DMS153 (cell line): ENCODE measurements around the gene THRB.

Experiments
- DNase-seq: peaks from one replicate; lab custom pipeline; 2025; lab: John Stamatoyannopoulos, UW

Gene THRB

DNA sequence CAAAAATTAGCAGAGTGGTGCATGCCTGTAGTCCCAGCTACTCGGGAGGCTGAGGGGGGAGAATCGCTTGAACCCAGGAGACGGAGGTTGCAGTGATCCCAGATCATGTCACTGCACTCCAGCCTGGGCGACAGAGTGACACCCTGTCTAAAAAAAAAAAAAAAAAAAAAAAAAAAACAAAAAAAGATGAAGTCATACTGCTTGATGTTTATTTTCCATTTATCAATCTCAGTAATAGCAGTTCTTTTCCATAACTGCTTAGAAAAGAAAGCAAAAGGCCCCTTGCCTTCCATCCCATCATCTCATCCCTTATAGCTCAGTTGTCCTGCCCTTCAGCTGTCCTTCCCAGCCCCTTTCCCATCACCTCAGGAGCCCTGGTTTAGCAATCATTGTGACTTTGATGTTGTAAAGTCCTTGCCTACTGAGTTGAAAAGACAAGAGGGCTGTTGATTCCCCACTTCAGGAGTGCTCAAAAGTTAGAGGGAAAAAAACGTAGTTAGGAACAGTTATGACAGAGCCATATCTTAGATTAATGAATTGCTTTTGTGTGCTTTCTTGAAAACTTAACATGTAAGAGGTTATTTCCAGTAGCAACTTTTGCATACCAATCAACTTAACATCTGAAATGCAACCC, 18.0 kb upstream of the THRB start:
- no peak for DNase-seq

DNA sequence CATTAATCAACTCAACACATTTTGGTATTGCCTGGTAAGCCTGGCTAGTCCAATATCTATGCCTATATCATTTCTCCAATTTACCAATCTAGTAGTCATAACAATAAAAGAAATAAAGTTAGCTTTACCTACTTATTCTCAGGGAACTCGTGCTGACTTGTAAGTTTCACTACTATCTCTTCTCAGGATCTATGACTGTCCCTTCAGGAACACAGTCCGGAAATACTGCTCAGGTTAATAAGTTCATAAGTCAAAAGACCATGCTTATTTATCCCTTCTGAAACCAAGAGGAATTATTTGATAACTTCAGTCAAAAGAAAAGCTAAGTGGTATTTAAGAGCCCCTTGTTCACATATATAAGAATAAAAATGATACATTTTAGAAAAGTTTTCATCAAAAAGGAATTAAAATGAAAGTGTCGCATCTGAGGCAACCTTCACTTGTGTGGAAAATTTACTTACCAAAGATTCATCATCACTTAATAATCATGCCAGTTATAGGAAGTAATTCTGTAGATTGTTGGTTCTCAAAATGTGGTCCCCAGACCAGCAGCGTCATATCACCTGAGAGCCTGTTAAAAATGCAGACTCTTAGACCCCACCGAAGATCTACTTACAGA, 15.5 kb upstream of the THRB start:
- DNase-seq = no peak

DNA sequence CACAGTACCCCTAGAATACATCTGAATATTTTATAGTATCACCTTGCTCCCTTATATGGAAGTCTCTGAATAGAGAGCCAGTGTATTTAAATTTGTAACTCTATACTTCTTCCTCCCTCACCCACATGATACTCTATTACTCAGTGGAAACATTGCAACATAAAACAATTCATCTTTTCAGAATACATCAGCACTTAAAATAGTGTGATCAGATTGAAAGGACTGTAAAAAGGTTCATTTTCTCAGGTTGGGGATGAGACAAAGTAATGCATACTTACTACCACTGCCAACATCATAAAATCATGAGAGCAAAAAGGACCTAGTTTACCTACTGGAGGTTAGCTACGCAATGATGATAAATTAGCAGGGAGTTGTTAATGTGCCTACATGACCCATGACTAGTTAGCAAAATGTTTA, 13.8 kb upstream of the THRB start:
- DNase-seq = peak; percentile 12

DNA sequence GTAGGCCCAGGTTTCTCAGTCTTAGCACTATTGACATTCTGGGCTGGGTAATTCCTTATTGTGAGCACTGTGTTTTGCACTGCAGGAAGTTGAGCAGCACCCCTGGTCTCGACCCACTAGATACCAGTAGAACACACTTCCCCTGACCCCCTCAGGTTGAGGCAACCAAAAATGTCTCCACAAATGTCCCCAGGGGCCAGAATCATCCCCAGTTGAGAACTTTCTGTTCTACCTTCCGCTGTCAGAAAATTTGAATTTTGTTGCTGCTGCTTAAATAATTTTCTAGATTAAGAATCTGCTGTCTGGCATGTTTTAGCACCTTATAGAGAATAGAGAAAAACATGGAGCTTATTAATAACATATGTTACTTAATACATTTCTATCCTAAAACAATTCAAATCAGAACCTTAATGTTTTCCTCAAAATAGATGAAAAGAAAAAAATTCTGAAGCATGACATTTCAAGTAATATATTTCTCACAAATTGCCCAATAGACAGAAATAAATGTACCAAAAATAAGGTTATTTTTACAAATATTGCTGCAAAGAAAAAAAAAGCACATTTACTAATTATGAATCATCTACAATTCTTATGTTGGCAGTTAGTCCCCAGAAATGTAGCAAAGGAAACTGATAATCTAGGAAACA, 13.2 kb upstream of the THRB start:
- no peak for DNase-seq

DNA sequence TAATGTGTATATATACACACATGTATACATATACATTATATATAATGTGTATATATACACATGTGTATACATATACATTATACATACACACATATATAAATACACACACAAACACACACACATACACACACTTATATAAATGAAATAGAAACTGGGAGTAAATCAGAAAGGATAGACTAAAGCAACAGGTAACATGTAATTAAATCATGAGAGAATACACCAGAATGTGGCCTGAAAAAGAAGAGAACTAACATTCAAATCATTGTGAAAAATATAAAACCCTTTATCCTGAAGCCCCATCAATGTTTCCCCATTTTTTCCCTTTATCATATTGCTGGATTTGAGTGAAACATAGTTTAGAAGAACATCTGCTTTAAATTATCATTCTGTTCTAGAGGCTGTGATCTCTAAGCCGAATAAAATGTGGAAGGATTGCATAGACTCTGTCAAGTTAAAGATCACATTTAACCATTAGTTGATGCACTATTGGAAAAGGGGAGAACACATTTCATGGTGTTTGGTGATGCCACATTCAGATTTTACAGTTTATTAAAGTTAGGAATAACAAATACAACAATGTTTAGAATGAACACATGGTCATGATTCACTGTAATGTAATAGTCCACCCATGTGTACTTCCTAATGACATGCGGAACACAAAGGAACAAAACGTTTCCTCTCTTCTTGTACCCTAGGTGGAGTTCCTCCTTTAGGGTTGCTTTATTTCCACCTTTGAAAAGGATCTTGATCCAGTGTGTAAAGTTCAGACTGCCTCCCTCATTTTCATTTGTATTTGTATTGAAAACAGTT, 12.5 kb upstream of the THRB start:
- DNase-seq = no peak

DNA sequence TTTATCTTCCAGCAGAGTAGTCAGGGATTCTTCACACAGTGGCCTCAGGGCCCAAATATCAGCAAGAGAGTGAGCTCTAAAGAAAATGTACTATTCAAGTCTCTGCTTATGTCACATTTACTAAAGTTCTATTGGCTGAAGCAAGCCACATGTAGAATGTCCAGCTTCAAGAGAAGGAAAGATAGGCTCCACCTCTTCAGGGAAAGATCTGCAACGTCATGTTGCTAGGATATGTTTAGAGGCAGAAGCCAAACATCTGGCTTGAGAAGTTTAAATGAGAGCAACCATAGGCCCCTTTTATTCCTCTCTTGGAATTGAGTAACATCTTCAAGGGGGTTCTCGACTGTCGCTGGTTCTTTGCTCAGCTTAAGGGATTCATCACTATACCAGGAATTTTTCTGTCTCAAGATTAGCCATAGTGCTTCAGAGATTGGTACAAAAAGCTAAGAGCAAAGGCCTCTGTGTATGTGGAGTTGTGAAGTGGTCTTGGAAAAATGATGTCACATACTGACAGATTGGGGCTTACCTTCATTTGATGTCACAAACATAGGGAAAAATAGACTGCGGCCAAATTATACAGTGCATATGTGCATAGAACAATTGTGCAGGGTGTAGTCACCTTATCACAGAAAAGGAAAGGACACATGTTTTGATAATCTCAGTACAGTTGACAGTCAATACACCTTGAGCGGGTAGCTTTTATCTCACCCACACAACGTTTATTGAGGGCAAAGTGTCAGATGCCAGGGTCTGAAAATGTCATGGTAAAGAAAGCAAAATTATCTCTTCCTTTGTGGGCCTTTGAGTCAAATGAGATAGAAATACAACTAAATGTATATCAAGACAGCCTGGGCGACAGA, 11.3 kb upstream of the THRB start:
- DNase-seq = no peak

DNA sequence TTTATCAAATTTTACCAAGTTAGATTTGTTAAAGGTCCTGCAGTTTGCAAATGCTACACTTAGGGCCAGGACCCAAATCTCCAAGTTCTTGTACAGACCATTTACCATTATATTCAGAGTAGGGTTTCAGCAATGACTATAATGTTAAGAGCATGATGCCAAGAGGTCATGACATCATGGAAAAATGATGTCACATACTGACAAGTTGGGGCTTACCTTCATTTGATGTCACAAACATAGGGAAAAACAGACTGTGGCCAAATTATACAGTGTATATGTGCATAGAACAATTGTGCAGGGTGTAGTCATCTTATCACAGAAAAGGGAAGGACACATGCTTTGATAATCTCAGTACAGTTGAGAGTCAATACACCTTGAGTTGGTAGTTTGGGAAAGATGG, 10.1 kb upstream of the THRB start:
- DNase-seq = no peak

DNA sequence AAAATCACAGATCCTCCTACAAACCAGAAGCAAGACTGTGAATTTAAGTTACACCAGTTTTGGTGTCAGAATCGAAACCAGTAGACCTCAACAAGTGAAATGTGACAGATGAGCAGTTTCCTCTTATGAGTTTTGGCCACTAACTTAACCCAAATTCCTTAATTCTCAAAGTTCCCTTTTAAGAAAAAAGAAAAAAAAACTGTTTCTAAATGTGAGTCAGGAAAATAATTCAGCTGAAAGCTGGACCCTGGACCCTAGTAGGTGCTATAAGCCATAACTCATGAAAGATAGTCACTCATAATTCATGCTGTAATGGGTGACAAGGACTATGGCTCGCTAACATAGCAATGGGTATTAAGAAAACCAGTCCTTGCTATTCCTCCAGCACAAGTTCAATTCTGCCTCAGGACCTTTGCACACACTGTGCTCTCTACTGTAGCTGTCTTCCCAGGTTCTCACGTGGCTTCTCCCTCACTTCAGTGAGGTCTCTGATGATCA, 9.0 kb upstream of the THRB start:
- no peak for DNase-seq

DNA sequence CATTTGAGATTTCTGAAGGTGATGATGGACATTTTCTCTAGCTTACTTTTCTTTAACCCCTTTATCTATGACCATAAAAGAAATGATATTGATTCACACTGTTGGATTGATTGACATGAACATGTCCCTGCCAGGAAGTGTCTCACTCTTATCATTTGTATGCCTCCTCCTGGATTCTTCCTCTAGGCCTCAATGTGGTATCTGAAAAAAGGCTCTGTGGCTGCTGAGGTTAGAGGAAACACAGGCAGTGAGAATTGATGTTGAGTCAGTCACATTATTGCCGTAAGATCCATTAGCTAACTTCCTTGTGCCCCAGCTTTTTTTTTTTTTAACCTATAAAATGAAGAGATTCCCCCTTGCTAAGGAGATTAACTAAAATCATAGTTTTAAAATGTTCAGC, 8.0 kb upstream of the THRB start:
- DNase-seq = no peak

DNA sequence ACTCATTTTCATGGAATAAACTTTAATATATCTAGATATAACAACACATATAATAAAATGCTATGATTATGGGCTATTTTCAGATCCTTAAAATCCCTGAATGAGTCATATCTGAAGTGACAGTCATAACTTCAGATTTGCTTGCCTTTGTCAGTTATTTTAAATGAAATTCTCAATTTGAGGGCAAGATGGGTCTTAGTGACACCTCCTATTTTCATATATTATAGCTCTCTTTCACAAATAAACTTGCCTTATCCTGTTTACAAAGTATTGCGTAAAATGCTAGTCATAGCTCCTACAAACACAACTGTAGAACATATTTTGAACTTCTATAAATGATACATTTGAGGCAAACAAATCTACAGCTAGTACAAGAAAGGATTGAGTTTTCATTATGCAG, 6.2 kb upstream of the THRB start:
- DNase-seq = no peak

DNA sequence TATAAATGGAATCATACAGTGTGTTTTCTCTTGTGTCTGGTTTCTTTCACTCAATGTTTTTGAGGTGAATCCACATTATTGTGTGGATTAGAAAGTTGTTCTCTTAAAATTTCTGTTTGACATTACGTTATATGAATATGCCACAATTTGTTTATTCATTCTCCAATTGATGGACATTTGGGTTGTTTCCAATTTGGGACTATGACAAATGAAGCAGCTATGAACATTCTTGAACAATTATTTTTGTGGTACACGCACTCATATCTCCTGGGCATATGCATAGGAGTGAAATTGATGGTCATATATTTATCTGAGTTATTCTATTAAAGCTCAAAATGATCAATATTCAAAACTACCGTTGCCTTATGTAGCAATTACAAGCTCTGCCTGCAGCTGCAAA, 5.3 kb upstream of the THRB start:
- no peak for DNase-seq

DNA sequence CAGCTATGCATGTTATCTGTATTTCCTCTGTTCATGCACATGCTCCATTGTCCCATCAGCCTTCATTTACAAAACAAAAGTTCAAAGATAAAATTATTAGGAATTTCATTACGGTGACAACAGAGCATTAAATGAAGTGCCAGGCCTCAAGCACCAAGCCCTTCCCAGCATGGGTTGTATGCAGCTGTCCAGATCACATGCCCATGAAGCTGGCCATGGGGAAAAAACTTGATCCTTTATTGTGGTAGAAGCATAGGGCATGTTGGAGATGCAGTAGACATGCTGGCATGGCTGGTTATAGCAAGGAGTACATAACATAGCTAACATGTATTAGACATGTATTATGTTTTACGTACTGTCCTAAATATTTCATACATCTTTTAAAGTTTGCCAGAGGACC, 4.1 kb upstream of the THRB start:
- no peak for DNase-seq

DNA sequence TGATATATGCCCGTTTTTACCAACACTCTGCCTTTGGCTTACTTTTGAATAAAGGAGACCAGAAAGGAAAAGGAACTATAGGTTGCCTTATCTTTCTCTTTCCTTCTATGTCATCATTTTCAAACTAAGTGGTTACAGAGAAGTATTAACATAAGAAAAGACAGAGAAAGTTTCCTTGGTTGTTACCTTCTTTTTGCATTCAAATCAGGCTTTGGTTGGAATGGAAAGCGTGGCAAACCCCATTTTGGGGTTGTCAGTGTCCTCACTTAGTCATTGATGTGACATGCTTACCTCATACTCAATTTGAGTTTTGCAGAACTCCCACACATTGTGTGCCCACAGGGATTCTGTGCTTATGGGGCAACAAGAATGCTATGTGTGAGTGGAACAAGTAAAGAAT, 3.7 kb upstream of the THRB start:
- DNase-seq = no peak

DNA sequence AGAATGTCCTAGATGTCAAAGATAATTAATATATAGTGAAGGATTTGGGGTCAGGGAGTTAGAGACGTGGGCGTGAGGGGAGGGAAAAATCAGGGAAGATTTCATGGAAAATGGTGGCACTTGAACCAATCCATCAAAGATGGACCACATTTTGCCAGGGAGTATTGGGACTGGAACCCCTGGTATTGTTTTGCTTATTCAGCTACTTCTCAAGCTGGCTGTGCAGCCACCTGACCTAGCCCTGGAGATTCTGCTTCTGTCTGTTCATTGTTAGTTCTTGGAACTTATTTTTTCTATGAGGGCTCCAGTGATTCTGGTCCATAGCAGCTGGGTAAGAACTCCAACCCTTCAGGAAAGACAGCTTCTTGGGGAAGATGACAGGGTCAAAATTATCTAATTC, 3.3 kb upstream of the THRB start:
- DNase-seq = no peak

DNA sequence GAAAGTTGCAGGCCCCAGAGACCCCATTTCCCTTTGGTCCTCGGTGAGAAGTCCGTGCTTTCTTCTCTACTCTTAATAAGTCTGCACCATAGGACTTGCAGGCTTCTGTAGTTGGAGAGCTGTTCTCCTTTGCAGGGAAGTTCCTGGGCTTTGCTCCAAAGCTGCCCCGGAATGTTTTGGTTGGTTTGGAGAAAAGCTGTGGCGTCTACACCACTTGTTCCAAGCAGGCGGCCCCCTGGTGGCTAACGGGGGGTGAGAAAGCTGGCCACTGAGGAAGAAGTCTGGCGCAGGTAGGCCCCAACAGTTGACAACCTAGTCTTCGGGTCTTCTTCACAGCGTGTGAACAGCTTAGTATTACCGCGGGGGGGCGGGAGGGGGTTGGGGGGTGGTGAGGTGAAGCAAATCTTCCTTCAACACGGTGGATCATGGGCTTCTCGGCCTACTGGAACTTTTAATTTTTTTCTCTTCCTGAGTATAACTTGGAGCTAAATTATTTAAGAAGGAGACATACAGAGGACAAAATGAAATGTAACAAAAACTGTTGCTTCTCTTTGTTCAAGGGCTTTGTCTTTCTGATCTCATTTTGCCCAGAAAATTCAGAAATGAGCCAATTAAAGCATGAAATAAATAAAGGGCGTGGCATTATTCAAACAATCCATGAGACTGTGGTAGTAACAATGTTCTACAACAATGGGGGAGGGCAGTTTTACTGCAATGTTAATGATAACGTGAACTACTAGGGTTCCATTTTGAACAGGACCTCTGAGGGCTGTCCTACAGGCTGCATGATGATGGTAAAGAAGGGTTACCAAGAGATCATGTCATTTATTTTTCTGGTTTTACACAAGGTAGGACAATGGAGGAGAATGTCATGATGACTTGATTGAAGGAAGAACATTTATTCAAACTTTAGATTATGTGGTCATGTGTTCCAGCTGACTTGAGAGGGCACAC, 2.2 kb upstream of the THRB start:
- no peak for DNase-seq

DNA sequence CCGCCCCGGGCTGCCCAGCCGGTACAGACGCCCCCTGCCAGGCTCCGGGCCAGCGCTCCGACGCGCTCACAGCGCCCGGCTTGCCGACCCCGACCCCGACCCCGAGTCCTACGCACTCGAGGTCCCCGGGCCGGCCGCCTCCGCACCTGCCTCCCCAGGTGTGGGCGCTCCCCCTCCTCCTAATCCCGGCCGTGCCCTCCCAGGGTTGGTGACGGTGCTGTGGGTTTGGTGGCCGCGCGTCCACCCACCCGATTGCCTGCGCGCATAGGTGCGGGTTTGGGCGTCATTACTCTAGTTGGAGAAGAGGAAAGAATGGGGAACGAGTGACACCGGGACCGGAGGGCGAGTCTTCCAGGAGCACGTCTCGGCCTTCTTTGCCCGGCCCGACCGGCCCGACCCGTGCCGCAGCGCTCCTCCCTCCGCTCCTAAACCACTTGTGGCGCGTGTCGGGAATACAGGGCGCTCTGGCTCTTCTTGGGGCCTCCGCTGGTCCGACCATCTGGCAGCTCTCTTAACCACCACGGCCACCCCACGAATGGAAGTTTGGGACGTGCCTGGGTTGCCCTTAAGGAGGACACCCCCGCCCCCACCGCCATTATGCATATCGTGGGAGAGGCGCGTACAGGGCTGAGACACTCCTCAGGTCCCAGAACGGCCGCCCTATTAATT, 810 bp upstream of the THRB start:
- DNase-seq = no peak

DNA sequence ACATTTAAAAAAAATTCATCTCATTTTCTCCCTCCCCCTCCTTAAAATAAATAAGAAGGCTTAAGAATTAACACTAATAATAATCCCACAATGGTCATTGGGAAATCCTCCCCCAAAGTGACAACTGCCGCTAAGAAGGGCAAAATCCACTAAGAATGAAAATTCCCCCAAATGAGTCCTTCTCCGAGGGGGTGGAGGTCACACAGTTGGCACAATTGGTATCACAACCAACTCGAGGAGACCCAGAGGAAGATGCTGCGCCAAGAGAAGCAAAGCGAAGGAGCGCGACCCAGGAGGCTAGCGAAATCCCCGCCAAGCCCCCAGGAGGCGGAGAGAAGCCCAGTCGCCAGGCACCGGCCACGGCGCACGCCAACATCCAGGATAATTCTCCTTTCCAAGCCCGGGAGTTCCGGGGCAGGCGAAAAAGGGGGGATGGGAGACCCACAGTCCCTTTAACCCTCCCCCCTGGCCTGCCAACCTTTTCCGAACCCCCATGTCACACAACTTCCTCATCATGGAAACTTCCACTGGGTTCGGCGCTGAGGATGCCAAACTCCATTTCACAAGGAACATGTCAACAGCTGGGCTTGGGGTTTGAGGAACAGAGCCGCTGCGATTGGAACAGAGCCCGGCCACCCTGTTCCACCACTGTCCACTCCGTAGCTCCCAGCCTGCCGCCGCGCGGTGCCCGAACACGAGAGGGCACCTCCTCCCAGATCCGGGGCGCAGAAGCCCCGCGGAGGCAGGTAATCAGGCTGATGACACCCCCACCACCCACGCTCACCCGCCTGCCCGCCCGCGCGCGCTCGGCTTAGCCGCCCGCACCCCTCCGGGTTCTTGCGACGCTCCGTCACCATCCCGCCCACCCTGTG, 668 bp downstream of the THRB start:
- DNase-seq = no peak

DNA sequence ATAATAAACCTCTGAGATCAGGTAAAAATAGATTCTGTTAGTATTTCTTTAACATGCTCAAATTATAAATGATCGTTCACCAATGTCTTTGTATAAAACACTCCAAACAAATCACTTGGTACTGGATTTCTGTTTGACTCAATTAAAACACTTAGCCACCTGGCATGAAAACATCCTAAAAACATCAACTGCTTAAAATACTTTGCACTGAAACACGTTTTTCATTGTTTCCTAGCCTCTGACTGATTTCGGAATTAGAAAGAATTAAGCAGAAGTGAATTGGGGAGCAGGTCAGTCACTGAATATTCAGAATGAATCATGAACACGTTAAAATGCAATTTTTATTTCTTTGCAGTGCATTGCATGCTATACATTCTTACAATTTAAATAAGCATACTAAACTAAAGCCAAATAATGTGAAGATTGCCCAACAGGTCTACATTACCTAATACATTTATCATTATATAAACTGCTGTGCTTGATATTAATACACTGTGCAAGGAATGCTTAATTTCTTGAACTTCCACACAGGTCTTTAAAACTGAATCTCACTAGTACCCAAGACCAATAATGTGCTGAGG, 1.6 kb downstream of the THRB start:
- DNase-seq = no peak

DNA sequence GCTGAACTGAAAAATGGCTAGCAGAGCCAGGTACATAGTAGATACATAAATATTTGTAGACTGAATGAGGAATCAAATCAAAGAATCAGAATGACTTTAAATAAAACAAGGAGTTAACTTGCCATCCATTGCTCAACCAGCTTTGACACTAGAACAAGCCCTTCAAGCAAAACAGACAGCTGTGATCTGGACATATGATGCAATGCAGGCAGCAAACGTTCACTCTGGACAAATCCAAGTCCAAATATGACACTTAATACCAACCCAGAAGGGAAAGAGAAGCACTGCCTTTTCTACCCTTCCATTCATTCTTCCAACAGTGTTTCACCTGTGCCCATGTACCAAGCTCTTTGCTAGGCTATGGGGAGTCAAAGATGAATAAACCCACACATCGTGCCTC, 4.5 kb downstream of the THRB start:
- no peak for DNase-seq
